ENCODE data around the gene HES5.

HES5 gene

DNA sequence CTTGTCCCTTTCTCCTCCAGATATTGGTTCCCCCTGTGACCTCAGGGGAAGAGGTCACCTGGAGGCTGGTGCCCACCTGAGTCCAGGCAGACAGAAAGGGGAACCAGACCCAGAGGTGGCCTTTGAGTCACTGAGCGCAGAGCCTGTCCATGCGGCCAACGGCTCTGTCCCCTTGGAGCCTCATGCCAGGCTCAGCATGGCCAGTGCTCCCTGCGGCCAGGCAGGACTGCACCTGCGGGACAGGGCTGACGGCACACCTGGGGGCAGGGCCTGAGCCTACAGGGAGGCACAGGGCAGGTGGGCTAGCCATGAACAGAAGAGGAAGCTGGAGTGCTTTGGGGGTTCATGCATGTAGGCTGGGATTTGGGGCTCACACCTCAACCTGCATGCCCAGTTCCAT is 28.8 kb upstream of the HES5 start:
- DNase-seq (ENCODE audit: low read depth), result no peak
- TF ChIP-seq, protein P1, sequence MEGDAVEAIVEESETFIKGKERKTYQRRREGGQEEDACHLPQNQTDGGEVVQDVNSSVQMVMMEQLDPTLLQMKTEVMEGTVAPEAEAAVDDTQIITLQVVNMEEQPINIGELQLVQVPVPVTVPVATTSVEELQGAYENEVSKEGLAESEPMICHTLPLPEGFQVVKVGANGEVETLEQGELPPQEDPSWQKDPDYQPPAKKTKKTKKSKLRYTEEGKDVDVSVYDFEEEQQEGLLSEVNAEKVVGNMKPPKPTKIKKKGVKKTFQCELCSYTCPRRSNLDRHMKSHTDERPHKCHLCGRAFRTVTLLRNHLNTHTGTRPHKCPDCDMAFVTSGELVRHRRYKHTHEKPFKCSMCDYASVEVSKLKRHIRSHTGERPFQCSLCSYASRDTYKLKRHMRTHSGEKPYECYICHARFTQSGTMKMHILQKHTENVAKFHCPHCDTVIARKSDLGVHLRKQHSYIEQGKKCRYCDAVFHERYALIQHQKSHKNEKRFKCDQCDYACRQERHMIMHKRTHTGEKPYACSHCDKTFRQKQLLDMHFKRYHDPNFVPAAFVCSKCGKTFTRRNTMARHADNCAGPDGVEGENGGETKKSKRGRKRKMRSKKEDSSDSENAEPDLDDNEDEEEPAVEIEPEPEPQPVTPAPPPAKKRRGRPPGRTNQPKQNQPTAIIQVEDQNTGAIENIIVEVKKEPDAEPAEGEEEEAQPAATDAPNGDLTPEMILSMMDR (conservative IDR thresholded peaks at IDR 0.05; ENCODE audit: low read length), result no peak
- no peak overlapping the region for H3K4me3 ChIP-seq (ENCODE audit: low read length)

DNA sequence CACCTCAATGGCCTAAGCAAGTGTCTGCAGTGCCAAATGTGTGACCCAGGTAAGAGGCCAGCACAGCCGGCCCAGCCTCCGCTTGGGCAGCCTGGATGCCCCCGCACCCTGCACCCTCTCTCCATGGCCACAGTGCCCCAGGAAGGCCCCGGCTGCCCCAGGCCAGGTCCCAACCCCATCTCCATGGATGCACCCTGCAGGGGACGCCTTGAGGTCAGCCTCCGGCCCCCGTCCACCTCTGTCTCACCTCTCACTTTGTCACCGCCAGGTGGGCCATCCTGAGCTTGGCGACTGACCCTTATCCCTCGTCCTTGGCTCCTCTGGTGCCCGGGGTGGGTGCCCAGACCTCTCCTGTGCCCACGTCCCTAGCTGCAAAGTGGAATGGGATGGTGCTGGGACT is 28.4 kb upstream of the HES5 start:
- H3K4me3 ChIP-seq (ENCODE audit: low read length), result no peak overlapping the region
- TF ChIP-seq, protein P1 (conservative IDR thresholded peaks at IDR 0.05; ENCODE audit: low read length), result no peak
- DNase-seq (ENCODE audit: low read depth), result no peak

DNA sequence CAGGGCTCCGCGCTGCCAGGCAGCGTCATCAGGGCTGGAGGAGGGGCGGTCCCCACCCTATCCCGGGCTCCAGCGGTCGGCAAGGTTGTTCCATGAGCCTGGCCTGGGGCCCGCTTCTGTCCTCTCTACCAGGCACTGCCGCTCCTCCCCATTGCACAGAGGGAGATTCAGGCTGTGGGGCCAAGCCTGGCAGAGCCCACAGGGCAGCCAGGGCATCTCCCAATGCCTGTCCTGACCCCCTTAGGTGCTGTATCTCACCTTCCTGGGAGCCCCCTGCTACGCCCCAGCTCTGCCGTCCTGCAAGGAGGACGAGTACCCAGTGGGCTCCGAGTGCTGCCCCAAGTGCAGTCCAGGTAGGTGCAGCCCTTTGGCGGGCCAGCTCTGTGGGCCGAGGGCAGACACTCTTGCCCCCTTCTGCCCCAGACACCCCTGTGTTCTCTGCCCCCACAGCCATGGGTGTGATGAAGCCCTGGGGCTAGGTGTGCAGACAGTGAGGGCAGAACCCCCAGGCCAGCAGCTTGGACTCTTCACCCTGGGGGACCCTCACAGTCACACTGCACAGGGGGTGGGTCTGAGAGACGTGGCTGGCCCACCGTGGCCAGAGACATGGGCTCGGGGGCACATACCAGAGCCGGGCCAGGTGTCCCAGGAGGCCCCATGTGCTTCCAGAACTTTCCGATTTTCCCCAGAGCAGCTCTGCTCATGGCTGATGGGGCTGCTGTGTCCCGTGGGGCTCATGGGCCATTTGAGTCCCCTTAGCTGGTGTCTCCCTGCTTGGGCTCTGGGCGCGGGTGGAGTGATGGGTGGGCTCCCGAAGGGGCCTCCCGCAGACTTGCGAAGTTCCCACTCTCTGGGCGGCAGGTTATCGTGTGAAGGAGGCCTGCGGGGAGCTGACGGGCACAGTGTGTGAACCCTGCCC is 27.7 kb upstream of the HES5 start:
- TF ChIP-seq, protein P1 (conservative IDR thresholded peaks at IDR 0.05; ENCODE audit: low read length), result no peak
- DNase-seq (ENCODE audit: low read depth), result no peak
- H3K4me3 ChIP-seq (ENCODE audit: low read length), result peak overlapping the region; percentile 72

DNA sequence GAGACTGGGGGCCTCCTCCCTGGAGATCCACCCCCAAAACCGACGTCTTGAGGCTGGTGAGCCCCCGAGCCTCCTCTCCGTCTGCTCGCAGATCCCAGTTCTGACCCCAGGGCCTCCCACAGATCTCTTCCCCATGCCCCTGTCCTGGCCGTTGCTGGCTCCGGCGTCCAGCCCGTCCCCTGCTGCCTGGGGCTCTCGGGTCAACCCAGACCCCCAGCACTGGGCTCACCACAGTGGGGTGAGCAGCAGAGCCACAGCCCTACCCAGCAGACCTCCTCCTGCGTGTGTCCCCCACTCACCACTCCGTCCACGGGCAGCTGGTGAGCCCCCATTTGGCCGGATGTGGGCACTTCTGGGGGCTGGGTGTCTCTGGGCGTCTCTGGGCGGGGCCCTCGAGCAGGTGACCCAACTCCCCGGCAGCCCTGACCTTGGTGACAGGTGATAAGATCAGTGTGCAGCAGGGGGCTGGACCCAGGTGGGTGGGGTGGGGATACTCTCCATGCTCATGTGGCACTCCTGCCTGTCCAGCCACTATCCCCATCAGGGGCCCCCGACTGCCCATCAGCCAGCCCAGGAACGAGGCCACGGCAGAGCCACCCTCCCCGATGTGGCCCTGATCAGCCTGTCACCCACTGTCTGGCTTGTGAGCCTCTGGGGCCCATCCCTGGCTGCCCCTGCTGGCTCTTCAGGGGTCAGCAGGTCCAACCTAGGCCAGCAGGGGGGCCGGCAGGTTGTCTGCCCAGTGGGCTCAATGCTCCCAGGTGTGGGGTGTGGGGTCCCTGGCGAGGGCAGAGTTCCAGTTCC is 26.8 kb upstream of the HES5 start:
- peak overlapping the region; percentile 72 for H3K4me3 ChIP-seq (ENCODE audit: low read length)
- TF ChIP-seq, protein P1 (conservative IDR thresholded peaks at IDR 0.05; ENCODE audit: low read length), result no peak; the same call in 1 of the 2 replicates
- DNase-seq (ENCODE audit: low read depth), result no peak

DNA sequence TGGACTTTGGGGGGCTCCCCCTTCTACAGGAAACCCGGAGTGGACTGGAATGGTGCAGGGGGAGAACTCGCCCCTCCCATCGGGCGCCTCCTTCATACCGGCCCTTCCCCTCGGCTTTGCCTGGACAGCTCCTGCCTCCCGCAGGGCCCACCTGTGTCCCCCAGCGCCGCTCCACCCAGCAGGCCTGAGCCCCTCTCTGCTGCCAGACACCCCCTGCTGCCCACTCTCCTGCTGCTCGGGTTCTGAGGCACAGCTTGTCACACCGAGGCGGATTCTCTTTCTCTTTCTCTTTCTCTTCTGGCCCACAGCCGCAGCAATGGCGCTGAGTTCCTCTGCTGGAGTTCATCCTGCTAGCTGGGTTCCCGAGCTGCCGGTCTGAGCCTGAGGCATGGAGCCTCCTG is 26.2 kb upstream of the HES5 start, which contains the start of gene TNFRSF14:
TNFRSF14 (plus strand) TSS at position 95 of the 401 bp plus-strand sequence; CDS start at position 389, 294 bp downstream.
- TF ChIP-seq, protein P1 (conservative IDR thresholded peaks at IDR 0.05; ENCODE audit: low read length), result peak; percentile 9
- H3K4me3 ChIP-seq (ENCODE audit: low read length), result peak within 1 kb of the TSS; percentile 72
- DNase-seq (ENCODE audit: low read depth), result peak; percentile 39

DNA sequence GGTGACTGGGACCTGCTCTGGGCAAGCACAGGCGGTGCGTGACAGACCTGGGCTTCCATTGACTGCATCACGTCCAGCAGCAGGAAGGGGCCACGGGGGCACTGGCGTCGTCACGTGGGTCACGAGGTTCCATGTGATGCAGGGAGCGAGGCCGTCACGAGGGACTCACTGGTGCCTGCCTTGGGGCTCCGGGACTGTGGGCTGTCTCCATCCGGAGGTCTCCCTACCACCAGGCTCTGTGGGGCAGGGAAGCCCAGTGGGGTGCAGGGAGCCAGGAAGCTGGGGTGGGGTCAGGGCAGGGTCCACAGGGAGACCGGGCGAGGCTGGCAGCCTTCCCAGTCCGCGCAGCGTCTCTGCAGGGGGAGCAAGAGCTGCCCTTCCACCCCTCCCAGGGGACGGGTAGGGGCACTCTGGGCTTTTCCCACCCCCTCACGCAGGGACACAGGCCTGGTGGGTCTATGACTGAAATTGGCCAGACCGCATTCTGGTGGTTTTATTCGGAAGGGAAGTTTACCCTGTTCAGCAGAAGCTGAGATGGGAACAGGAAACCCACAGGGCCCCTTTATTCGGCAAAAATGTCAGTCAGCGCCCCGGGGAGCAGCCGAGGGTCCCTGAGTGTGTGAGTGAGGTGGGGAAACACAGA is 25.7 kb upstream of the HES5 start:
- peak overlapping the region; percentile 72 for H3K4me3 ChIP-seq (ENCODE audit: low read length)
- peak; percentile 39 for DNase-seq (ENCODE audit: low read depth)
- TF ChIP-seq, protein P1 (conservative IDR thresholded peaks at IDR 0.05; ENCODE audit: low read length), result 0 out of 2 replicates have a peak, but pooled peaks have one; percentile 9
